ENCODE data around the gene VEZF1.

GRCh38 chr17:57987581-57988300 lies at the start of gene VEZF1:
- TF ChIP-seq CTCF (IDR thresholded peaks at IDR 0.05) (no peak), POLR2A (IDR thresholded peaks at IDR 0.05) (peak in 1 of 2 donors; percentile 21), EP300 (IDR thresholded peaks at IDR 0.05) (no peak), POLR2AphosphoS5 (IDR thresholded peaks at IDR 0.05) (no peak)
